PFSK-1 (cell line): ENCODE measurements around the gene RUNX1.

Source experiments
- FOXP2 ChIP-seq: optimal IDR thresholded peaks from 2 replicates; pipeline ENCODE3; 2011; ENCODE audit warnings: borderline replicate concordance, control low read depth, inconsistent platforms; ENCODE audit not compliant: insufficient read depth; ENCODE audit errors: extremely low read length, extremely low read depth
- POLR2AphosphoS5 ChIP-seq: IDR thresholded peaks from 2 replicates; pipeline ENCODE4 v1.6.1; 2012; ENCODE audit warnings: low read depth, mild to moderate bottlenecking, control low read depth, low read length, moderate library complexity
- REST ChIP-seq, 2 experiments: IDR thresholded peaks; 2 replicates each; pipeline versions ENCODE4 v1.6.1 to v1.8.0; 2011 to 2012; ENCODE audit warnings: low read depth in 2 of 2, low read length in 2 of 2, control low read depth in 1 of 2, inconsistent platforms in 1 of 2, mild to moderate bottlenecking in 1 of 2, moderate library complexity in 1 of 2; ENCODE audit not compliant: insufficient read depth in 1 of 2
- SIN3A ChIP-seq: IDR thresholded peaks from 2 replicates; pipeline ENCODE4 v1.6.1; 2012; ENCODE audit warnings: mild to moderate bottlenecking, low read length, moderate library complexity, borderline replicate concordance; ENCODE audit not compliant: insufficient read depth
- TAF1 ChIP-seq: IDR thresholded peaks from 2 replicates; pipeline ENCODE4 v1.6.1; 2012; ENCODE audit warnings: low read length, control low read depth, borderline replicate concordance; ENCODE audit not compliant: insufficient read depth

The RUNX1 gene

DNA sequence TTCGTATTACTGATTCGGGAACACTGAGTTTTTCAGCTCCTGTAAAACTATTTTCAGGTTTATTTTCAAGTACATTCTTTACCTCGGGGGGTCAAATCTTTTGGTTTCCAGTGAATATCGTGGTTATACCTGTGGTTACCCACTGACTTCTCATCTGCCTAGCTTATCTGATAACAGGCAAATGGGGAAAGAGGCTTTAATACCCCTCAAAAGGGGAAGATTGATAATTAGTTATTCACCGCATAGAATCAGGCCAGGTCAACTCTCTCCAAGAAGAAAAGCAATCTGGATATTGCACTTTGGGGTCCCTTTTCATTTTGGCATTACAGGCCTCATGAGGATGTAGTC is 23.0 kb downstream of the RUNX1 start:
- TF ChIP-seq POLR2AphosphoS5 (no peak), FOXP2 (no peak), SIN3A (no peak), TAF1 (no peak), REST (IDR thresholded peaks at IDR 0.05; ENCODE audit: insufficient read depth in 1 of 2, low read depth in 2 of 2, low read length in 2 of 2) (no peak)

- TF ChIP-seq SIN3A: no peak
- TF ChIP-seq TAF1: no peak
- no peak for TF ChIP-seq FOXP2
- no peak for TF ChIP-seq REST (IDR thresholded peaks at IDR 0.05; ENCODE audit: insufficient read depth in 1 of 2, low read depth in 2 of 2, low read length in 2 of 2)
- no peak for TF ChIP-seq POLR2AphosphoS5
These were observed 23.6 kb downstream of the RUNX1 start for GRCh38 chr21:35025206-35026152.

DNA sequence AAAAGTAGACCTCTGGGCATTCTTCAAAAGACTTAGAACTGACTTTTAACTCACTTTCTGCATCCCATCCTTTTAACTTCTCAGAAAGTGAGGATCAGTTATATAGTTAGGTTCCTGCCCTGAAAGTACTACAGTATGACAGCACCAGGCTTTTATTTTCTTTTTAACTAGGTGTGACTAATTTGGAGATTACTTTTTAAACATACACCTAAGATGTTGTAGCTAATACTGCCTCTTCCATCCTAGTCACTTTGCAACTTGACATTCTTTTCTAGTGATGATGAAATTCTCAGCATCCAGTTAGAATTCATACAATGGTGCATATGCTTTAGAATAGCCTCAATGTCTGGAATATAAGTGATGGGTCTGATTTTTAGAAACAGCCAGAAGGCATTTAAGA is 24.6 kb downstream of the RUNX1 start:
- no peak for TF ChIP-seq FOXP2
- TF ChIP-seq SIN3A: no peak
- TF ChIP-seq POLR2AphosphoS5: no peak
- no peak for TF ChIP-seq REST (IDR thresholded peaks at IDR 0.05; ENCODE audit: insufficient read depth in 1 of 2, low read depth in 2 of 2, low read length in 2 of 2)
- TF ChIP-seq TAF1: no peak

GRCh38 chr21:35024071-35024420 is 25.1 kb downstream of the RUNX1 start:
- TF ChIP-seq FOXP2: no peak
- TF ChIP-seq POLR2AphosphoS5: no peak
- no peak for TF ChIP-seq REST (IDR thresholded peaks at IDR 0.05; ENCODE audit: insufficient read depth in 1 of 2, low read depth in 2 of 2, low read length in 2 of 2)
- TF ChIP-seq SIN3A: no peak
